Measurements from ENCODE around the gene THRAP3. TPM values are rescaled to one million over a fixed set of nuclear protein-coding genes. Genes with fewer than 3 reads are reported as not detected.

THRAP3 gene
- total and polyA plus RNA-seq, 2 experiments from 2014 or later, result 61.5 to 95.2 TPM

DNA sequence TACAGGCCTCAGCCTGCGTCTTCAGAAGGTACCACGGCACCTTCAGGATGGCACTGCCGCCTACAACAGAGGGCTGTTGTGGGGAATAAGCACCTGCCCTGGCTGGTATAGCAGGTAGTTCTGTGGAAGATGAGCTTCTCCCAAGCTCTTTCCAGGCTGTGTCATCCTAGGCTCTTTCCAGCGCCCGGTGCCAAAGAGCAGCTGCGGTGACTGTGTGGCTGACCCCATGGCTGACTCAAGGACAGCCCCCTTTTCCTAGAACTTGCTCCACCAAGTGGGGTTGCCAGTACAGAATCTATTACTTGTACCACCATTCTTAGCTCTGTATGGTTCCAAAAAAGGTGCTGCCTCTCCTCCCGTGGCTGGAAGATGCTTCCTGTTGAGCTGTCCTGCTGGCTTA, 121.1 kb downstream of the THRAP3 start:
- no peak overlapping the region for H3K4me2 ChIP-seq (ENCODE audit: unreplicated experiment)
- no peak overlapping the region for H3K4me3 ChIP-seq
- H3K27me3 ChIP-seq (replicated peaks; ENCODE audit: insufficient read depth), result no peaks in the 10 kb centered on the region
- H3K9me2 ChIP-seq (ENCODE audit: insufficient read depth), result no peaks in the 10 kb centered on the region
- no peak for TF ChIP-seq EZH2 (IDR thresholded peaks at IDR 0.05; ENCODE audit: insufficient read depth, poor library complexity, severe bottlenecking)
- DNase-seq, result no peak
- no peak overlapping the region for H3K27ac ChIP-seq
- in situ Hi-C loops (cut with MboI), result no loop called here
- no peak overlapping the region for H3K9ac ChIP-seq
- peaks cover 25% of the 10 kb centered on the region for H3K4me1 ChIP-seq (ENCODE audit: insufficient read depth)
- peaks cover 11% of the 10 kb centered on the region; the same call in 1 of the 2 replicates for H3K36me3 ChIP-seq (ENCODE audit: low read depth)
- H4K20me1 ChIP-seq (ENCODE audit: insufficient read depth), result no peaks in the 10 kb centered on the region
- no peak overlapping the region for H2AFZ ChIP-seq
- WGBS, 2 experiments (ENCODE audit: low coverage in 1 of 2, low lambda C conversion rate in 2 of 2, missing lambda C conversion rate in 2 of 2), result 95 to 97% methylated on average over 7 of the region's 7 CpGs
- H3F3A ChIP-seq (ENCODE audit: insufficient read depth), result peaks cover 21% of the 10 kb centered on the region
- H3K9me3 ChIP-seq (ENCODE audit: low read depth), result no peaks in the 10 kb centered on the region
- H3K79me2 ChIP-seq (ENCODE audit: insufficient read depth), result peaks cover 7% of the 10 kb centered on the region; the same call in 1 of the 2 replicates

DNA sequence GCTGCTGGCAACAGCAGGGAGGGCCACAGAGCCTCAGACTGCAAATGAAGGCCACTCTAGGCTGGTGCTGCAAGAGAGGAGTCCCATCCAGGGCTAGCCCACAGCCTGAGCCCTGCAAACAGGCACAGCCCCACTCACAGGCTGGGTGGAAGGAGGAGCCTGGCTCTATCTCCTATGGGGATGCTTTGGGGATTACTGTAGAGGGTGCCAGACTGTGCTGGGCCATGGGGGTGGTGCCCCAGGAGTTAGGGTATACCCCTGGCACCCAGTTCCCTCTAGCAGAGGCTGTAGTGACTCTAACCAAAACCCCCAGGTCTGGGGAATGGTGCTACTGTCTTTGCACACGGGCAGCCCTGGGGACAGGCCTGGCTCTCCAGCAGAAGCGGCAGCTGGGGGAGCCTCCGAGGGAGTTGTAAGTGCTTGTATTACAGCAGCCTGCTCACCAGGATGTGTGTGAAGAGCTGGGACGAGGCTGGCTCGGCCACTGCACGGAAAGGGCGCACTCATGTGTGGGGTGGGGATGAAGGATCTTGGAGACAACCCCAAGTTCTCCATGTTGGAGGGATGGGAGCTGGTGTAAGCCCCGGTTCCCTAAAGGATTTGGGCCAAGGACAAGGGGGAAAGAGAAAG, 122.6 kb downstream of the THRAP3 start:
- Histone ChIP-seq H3K9me2 (ENCODE audit: insufficient read depth) (no peaks in the 10 kb centered on the region), H3K36me3 (ENCODE audit: low read depth) (peaks cover 11% of the 10 kb centered on the region; the same call in 1 of the 2 replicates), H3K27ac (no peak overlapping the region), H3K9ac (no peak overlapping the region), H3K79me2 (ENCODE audit: insufficient read depth) (peaks cover 7% of the 10 kb centered on the region; the same call in 1 of the 2 replicates), H3K27me3 (replicated peaks; ENCODE audit: insufficient read depth) (no peaks in the 10 kb centered on the region), H3K4me1 (ENCODE audit: insufficient read depth) (peaks cover 40% of the 10 kb centered on the region), H3F3A (ENCODE audit: insufficient read depth) (peaks cover 34% of the 10 kb centered on the region), H3K4me3 (no peak overlapping the region), H4K20me1 (ENCODE audit: insufficient read depth) (no peaks in the 10 kb centered on the region), H2AFZ (no peak overlapping the region), H3K4me2 (ENCODE audit: unreplicated experiment) (no peak overlapping the region), H3K9me3 (ENCODE audit: low read depth) (no peaks in the 10 kb centered on the region)
- TF ChIP-seq EZH2 (IDR thresholded peaks at IDR 0.05; ENCODE audit: insufficient read depth, poor library complexity, severe bottlenecking) (no peak), EZH2phosphoT487 (IDR thresholded peaks at IDR 0.05; ENCODE audit: insufficient read depth, low read depth) (no peak)
- DNase-seq, result no peak
- in situ Hi-C loops (cut with MboI), result no loop called here
- WGBS, 2 experiments (ENCODE audit: low coverage in 1 of 2, low lambda C conversion rate in 2 of 2, missing lambda C conversion rate in 2 of 2), result 97% methylated on average over 7 to 8 of the region's 8 CpGs

DNA sequence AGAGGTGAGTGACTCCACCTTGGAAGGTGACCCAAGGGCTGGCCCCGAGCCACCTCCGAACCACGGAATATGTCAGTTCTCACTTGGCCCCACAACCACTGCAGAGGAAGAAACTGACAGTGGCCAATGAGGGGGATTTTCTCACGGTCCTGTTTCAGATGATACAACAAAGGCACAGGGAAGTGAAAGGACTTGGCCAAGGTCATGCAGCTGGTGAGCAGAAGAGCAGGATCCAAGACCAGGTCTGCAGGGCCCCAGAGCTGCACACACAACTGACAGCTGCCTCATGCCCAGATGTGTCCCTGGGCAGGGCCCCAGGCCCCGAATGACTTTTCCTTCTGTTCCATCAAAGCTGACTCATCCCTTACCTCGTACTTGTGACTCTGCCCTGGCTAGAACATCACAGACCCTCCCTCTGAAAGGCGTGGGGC, 125.0 kb downstream of the THRAP3 start:
- Histone ChIP-seq H3F3A (ENCODE audit: insufficient read depth) (peaks cover 47% of the 10 kb centered on the region), H4K20me1 (ENCODE audit: insufficient read depth) (no peaks in the 10 kb centered on the region), H3K4me1 (ENCODE audit: insufficient read depth) (peaks cover 48% of the 10 kb centered on the region), H3K9ac (peak overlapping the region; percentile 82; the same call in 1 of the 2 replicates), H3K36me3 (ENCODE audit: low read depth) (peaks cover 14% of the 10 kb centered on the region; the same call in 1 of the 2 replicates), H2AFZ (no peak overlapping the region), H3K27ac (peak overlapping the region; percentile 98), H3K79me2 (ENCODE audit: insufficient read depth) (peaks cover 7% of the 10 kb centered on the region; the same call in 1 of the 2 replicates), H3K9me3 (ENCODE audit: low read depth) (no peaks in the 10 kb centered on the region), H3K9me2 (ENCODE audit: insufficient read depth) (no peaks in the 10 kb centered on the region), H3K4me2 (ENCODE audit: unreplicated experiment) (no peak overlapping the region), H3K27me3 (replicated peaks; ENCODE audit: insufficient read depth) (no peaks in the 10 kb centered on the region), H3K4me3 (no peak overlapping the region)
- peak; percentile 81 for DNase-seq
- 43 to 49% methylated on average over 7 of the region's 7 CpGs for WGBS, 2 experiments (ENCODE audit: low coverage in 1 of 2, low lambda C conversion rate in 2 of 2, missing lambda C conversion rate in 2 of 2)
- TF ChIP-seq EZH2phosphoT487 (IDR thresholded peaks at IDR 0.05; ENCODE audit: insufficient read depth, low read depth), result no peak
- TF ChIP-seq EZH2 (IDR thresholded peaks at IDR 0.05; ENCODE audit: insufficient read depth, poor library complexity, severe bottlenecking), result no peak
- in situ Hi-C loops (cut with MboI), result no loop called here

DNA sequence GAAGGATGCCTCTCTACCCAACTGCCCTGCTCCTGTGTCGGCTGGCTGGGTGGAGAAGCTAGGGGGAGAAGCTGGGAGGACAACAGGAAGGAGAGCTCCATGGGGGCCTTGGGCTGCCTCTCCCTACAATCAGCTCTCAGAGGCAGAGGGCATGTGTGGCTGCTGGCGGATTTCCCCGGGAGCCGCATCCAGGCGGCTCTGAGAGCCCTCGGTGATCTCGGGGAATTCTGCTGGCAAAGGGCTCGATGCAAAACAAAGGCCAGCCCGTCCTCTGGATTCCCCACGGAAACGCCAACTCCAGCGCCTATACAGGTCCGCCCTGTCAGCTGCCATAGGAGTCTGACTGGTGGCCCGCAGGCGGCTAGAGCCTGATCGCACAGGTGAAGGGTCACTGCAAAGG, 125.6 kb downstream of the THRAP3 start:
- H3K4me1 ChIP-seq (ENCODE audit: insufficient read depth), result peaks cover 48% of the 10 kb centered on the region
- in situ Hi-C loops (cut with MboI), result no loop called here
- H3K36me3 ChIP-seq (ENCODE audit: low read depth), result peaks cover 18% of the 10 kb centered on the region; the same call in 1 of the 2 replicates

More for the DNA sequence above, 125.6 kb downstream of the THRAP3 start:
- DNase-seq, result peak; percentile 51
- 24 to 31% methylated on average over 16 of the region's 16 CpGs for WGBS, 2 experiments (ENCODE audit: low coverage in 1 of 2, low lambda C conversion rate in 2 of 2, missing lambda C conversion rate in 2 of 2)
- Histone ChIP-seq H3K9me2 (ENCODE audit: insufficient read depth) (no peaks in the 10 kb centered on the region), H3K9me3 (ENCODE audit: low read depth) (no peaks in the 10 kb centered on the region), H3K9ac (peak overlapping the region; percentile 82), H2AFZ (no peak overlapping the region), H3K4me3 (no peak overlapping the region), H4K20me1 (ENCODE audit: insufficient read depth) (no peaks in the 10 kb centered on the region), H3K27me3 (replicated peaks; ENCODE audit: insufficient read depth) (no peaks in the 10 kb centered on the region), H3K27ac (peak overlapping the region; percentile 98), H3K4me2 (ENCODE audit: unreplicated experiment) (peak overlapping the region; percentile 90), H3F3A (ENCODE audit: insufficient read depth) (peaks cover 47% of the 10 kb centered on the region), H3K79me2 (ENCODE audit: insufficient read depth) (peaks cover 7% of the 10 kb centered on the region; the same call in 1 of the 2 replicates)
- TF ChIP-seq EZH2 (IDR thresholded peaks at IDR 0.05; ENCODE audit: insufficient read depth, poor library complexity, severe bottlenecking), result no peak
- TF ChIP-seq EZH2phosphoT487 (IDR thresholded peaks at IDR 0.05; ENCODE audit: insufficient read depth, low read depth), result no peak

Data from GM23248 (cell line).